GM23248 (cell line): ENCODE data around the gene DISP2. TPM values are rescaled to one million over a fixed set of nuclear protein-coding genes. Genes with fewer than 3 reads are reported as not detected.

ENCODE experiments used
- DNase-seq: peaks from one replicate; pipeline ENCODE4 v3.0.0-alpha.2; 2015
- H2AFZ ChIP-seq: fragments of 200-600 bp; sonication (generic); 2 replicates; pipeline ENCODE4 v1.6.1; 2016; ENCODE audit warnings: antibody characterized with exemption
- H3F3A ChIP-seq: fragments of 200-600 bp; sonication (generic); 2 replicates; pipeline ENCODE4 v1.6.1; 2016; ENCODE audit warnings: mild to moderate bottlenecking, antibody characterized with exemption, mixed run types; ENCODE audit not compliant: insufficient read depth
- H3K27ac ChIP-seq: fragments of 200-600 bp; sonication (generic); 2 replicates; pipeline ENCODE4 v1.5.1; 2016; ENCODE audit warnings: mild to moderate bottlenecking
- H3K27me3 ChIP-seq: fragments of 200-600 bp; sonication (generic); replicated peaks from 2 replicates; pipeline ENCODE4 v1.6.1; 2016; ENCODE audit warnings: mild to moderate bottlenecking; ENCODE audit not compliant: insufficient read depth
- H3K36me3 ChIP-seq: fragments of 200-600 bp; sonication (generic); 2 replicates; pipeline ENCODE4 v1.6.1; 2016; ENCODE audit warnings: low read depth, mild to moderate bottlenecking
- H3K4me1 ChIP-seq: fragments of 200-600 bp; sonication (generic); 2 replicates; pipeline ENCODE4 v1.6.1; 2016; ENCODE audit warnings: mild to moderate bottlenecking; ENCODE audit not compliant: insufficient read depth
- H3K4me2 ChIP-seq: fragments of 200-600 bp; sonication (generic); one replicate; pipeline ENCODE4 v1.6.1; 2016; ENCODE audit warnings: mild to moderate bottlenecking; ENCODE audit not compliant: unreplicated experiment
- H3K4me3 ChIP-seq: fragments of 200-600 bp; sonication (generic); 2 replicates; pipeline ENCODE4 v1.5.1; 2016; ENCODE audit warnings: mild to moderate bottlenecking
- H3K79me2 ChIP-seq: fragments of 200-600 bp; sonication (generic); 2 replicates; pipeline ENCODE4 v1.6.1; 2016; ENCODE audit warnings: mild to moderate bottlenecking; ENCODE audit not compliant: insufficient read depth
- H3K9ac ChIP-seq: fragments of 200-600 bp; sonication (generic); 2 replicates; pipeline ENCODE4 v1.6.1; 2016; ENCODE audit warnings: mild to moderate bottlenecking
- H3K9me2 ChIP-seq: fragments of 200-600 bp; sonication (generic); 2 replicates; pipeline ENCODE4 v1.6.1; 2016; ENCODE audit warnings: mixed run types, mild to moderate bottlenecking, moderate library complexity; ENCODE audit not compliant: insufficient read depth
- H3K9me3 ChIP-seq: fragments of 200-600 bp; sonication (generic); one replicate; pipeline ENCODE4 v1.6.1; 2017; ENCODE audit warnings: low read depth
- H4K20me1 ChIP-seq: fragments of 200-600 bp; sonication (generic); 2 replicates; pipeline ENCODE4 v1.6.0; 2016; ENCODE audit not compliant: insufficient read depth
- EZH2 ChIP-seq: fragments of 200-600 bp; sonication (generic); IDR thresholded peaks from 2 replicates; pipeline ENCODE4 v1.6.1; 2018; ENCODE audit warnings: antibody characterized with exemption, mild to moderate bottlenecking; ENCODE audit not compliant: insufficient read depth, poor library complexity, severe bottlenecking
- EZH2phosphoT487 ChIP-seq: fragments of 200-600 bp; sonication (generic); IDR thresholded peaks from 2 replicates; pipeline ENCODE4 v1.6.1; 2018; ENCODE audit warnings: antibody characterized with exemption, moderate library complexity, mild to moderate bottlenecking, low read depth; ENCODE audit not compliant: insufficient read depth
- WGBS, 2 experiments: methylation state at CpG; one replicate each; pipeline ENCODE4 v1.1.6; 2015 to 2017; ENCODE audit warnings: low lambda C conversion rate in 2 of 2, low coverage in 1 of 2; ENCODE audit errors: missing lambda C conversion rate in 2 of 2; 5-methylcytosine and 5-hydroxymethylcytosine counted together
- in situ Hi-C: fragments of 300-500 bp; cut with MboI; formaldehyde crosslinking; loops from 2 replicates; pipeline ENCODE4 v1.15.0; 2020
- polyA plus RNA-seq: library from polyadenylated mRNA; unstranded; fragments of >200 nt; fragmentation: Nextera tagmentation; extraction: Ambion mirVana; gene quantifications from 2 replicates; pipeline ENCODE4 v1.2.1, GENCODE V29; 2016
- total RNA-seq: library from RNA; depleted of rRNA; stranded (reverse); fragments of >200 nt; shearing (Covaris generic); gene quantifications from 2 replicates; pipeline ENCODE4 v1.2.3, GENCODE V29; 2014

The DISP2 gene
- total and polyA plus RNA-seq, 2 experiments from 2014 or later: 0.11 to 0.51 TPM

DNA sequence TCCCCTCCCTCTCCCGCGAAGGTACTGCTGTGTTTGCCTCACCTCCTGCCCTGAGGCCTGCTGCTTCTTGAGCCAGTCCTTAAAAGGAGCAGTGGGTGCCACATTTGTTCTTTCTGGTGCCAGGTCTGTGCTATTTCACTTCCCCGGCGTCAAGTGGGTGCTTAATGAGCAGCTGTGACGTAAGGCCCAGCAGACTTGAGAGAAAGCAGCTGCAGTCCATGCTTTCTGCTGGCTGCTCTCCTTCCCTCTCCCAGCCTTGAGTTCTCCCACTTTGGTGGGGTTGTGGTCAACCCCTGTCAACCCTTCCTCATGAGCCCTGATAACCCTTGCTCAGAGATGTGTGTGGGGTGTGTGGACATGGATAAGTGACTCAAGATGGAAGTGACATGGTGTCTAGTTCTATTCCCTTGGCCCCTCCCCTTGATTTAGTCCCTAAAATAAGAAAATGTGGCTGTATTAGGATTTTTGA lies 27.6 kb upstream of the DISP2 start:
- H3F3A ChIP-seq: peaks cover 41% of the 10 kb centered on the region
- H2AFZ ChIP-seq: no peak overlapping the region
- H3K9ac ChIP-seq: no peak overlapping the region
- TF ChIP-seq EZH2phosphoT487 (no peak), EZH2 (no peak)
- no peaks in the 10 kb centered on the region for H3K9me2 ChIP-seq
- 47 to 60% methylated on average over 5 of the region's 5 CpGs for WGBS, 2 experiments
- H3K4me2 ChIP-seq: no peak overlapping the region
- peak overlapping the region; percentile 50 for H3K27ac ChIP-seq
- in situ Hi-C loops: no loop called here
- H3K9me3 ChIP-seq: no peaks in the 10 kb centered on the region
- no peaks in the 10 kb centered on the region for H4K20me1 ChIP-seq
- no peaks in the 10 kb centered on the region for H3K27me3 ChIP-seq
- H3K4me1 ChIP-seq: peaks cover 47% of the 10 kb centered on the region
- H3K4me3 ChIP-seq: no peak overlapping the region
- DNase-seq: peak; percentile 64
- H3K36me3 ChIP-seq: no peaks in the 10 kb centered on the region
- H3K79me2 ChIP-seq: peaks cover 14% of the 10 kb centered on the region

DNA sequence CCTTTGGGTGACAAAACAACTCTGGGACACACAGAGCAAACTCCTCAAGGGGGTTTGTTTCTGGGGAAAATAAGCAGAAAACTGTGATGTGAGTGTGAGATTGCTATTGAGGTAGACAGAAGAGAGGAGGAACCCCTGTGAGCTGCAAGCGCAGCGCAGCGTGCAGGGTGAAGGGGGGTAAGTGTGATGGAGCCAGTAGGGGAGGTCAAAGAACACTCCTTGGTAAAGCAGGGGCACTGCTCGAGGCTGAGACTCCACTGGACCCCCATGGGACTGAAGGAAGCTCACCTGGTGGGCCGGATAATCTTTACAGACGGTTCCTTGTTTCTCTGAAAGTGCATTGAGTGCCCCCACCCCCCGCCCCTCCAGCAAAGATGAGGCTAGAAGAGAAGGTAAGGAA lies 27.0 kb upstream of the DISP2 start:
- TF ChIP-seq EZH2phosphoT487 (no peak), EZH2 (no peak)
- 91% methylated on average over 7 of the region's 7 CpGs for WGBS, 2 experiments
- in situ Hi-C loops: no loop called here

DNA sequence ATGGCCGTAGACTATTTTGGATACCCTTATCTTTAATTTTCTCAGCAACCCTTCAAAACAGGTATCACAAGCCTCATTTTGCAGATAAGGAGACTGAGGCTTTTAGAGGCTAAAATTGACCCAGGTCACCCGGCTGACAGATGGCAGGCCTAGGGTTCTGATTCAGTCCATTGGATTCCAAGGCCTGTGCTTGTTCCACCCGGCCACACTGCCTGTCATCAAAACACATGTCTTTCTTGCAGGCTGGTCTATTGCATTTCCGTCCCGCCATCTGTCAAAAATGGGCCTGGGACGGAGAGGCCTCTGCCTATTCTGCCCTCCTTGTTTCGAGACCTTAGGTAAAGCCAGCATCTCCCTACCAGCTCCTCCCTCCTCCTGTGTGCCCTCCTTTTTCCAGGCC lies 26.4 kb upstream of the DISP2 start:
- Histone ChIP-seq H3K79me2 (peaks cover 2% of the 10 kb centered on the region; the same call in 1 of the 2 replicates), H3K9me3 (no peaks in the 10 kb centered on the region), H3K4me3 (no peak overlapping the region), H3K4me2 (no peak overlapping the region), H3K9ac (no peak overlapping the region), H3K27me3 (no peaks in the 10 kb centered on the region), H3K4me1 (peaks cover 38% of the 10 kb centered on the region), H2AFZ (no peak overlapping the region), H4K20me1 (no peaks in the 10 kb centered on the region), H3F3A (peaks cover 41% of the 10 kb centered on the region), H3K27ac (no peak overlapping the region), H3K36me3 (peaks cover under 1% of the 10 kb centered on the region; the same call in 1 of the 2 replicates), H3K9me2 (no peaks in the 10 kb centered on the region)
- TF ChIP-seq EZH2: no peak
- no peak for TF ChIP-seq EZH2phosphoT487
- no peak for DNase-seq
- in situ Hi-C loops: no loop called here
- WGBS, 2 experiments: 81 to 85% methylated on average over 7 of the region's 7 CpGs

More for the DNA sequence above, 27.0 kb upstream of the DISP2 start:
- Histone ChIP-seq H3K27me3 (no peaks in the 10 kb centered on the region), H3K9me2 (no peaks in the 10 kb centered on the region), H3K9ac (no peak overlapping the region), H4K20me1 (no peaks in the 10 kb centered on the region), H3K4me3 (no peak overlapping the region), H3K27ac (peak overlapping the region; percentile 50), H3K4me2 (no peak overlapping the region), H3K36me3 (no peaks in the 10 kb centered on the region; the same call in 1 of the 2 replicates), H3K79me2 (peaks cover 8% of the 10 kb centered on the region), H3K9me3 (no peaks in the 10 kb centered on the region), H3K4me1 (peaks cover 41% of the 10 kb centered on the region), H2AFZ (no peak overlapping the region), H3F3A (peaks cover 41% of the 10 kb centered on the region)
- DNase-seq: no peak

DNA sequence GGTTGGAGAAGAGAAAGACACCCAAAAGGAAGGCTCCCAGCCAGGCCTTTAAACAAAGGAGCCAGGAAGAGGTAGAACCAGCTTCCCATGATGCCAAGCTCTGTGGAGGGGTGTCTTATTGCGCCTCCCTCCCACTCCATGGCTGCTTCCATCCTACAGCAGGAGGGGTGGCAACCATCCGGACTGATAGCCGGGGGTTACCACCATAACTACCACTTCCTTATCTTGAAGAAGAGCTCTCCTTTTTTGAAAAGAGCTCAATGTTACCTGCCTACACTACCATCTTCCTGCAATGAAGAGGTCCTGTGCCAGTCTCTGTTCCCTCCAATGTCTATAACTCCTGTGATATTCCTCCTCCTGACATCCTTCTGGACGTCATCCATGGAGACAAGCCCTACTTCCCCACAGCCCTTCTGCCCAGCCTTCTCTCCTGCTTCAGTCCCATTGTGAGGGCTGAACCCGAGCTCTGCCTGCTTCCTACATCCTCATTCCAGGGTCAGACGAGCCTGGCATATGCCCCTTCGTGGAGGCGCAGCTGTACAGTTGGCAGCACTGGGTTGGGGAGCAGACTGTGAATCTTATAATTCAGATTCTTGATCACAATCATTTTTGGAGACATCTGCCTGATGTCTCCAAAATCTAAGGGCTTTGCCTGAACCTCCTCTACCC lies 25.8 kb upstream of the DISP2 start:
- Histone ChIP-seq H3K9ac (no peak overlapping the region), H3F3A (peaks cover 41% of the 10 kb centered on the region), H3K9me2 (no peaks in the 10 kb centered on the region), H3K4me1 (peaks cover 34% of the 10 kb centered on the region), H3K4me3 (no peak overlapping the region), H3K79me2 (0 out of 2 replicates have a peak, but pooled peaks cover 6% of the 10 kb centered on the region), H3K36me3 (peaks cover 7% of the 10 kb centered on the region; the same call in 1 of the 2 replicates), H3K9me3 (no peaks in the 10 kb centered on the region), H2AFZ (no peak overlapping the region), H4K20me1 (no peaks in the 10 kb centered on the region), H3K27me3 (no peaks in the 10 kb centered on the region), H3K27ac (no peak overlapping the region), H3K4me2 (no peak overlapping the region)
- TF ChIP-seq EZH2: no peak
- no peak for TF ChIP-seq EZH2phosphoT487
- in situ Hi-C loops: no loop called here
- 58 to 64% methylated on average over 8 of the region's 8 CpGs for WGBS, 2 experiments
- no peak for DNase-seq
